ENCODE measurements around the gene LHFPL6.

Gene LHFPL6

DNA sequence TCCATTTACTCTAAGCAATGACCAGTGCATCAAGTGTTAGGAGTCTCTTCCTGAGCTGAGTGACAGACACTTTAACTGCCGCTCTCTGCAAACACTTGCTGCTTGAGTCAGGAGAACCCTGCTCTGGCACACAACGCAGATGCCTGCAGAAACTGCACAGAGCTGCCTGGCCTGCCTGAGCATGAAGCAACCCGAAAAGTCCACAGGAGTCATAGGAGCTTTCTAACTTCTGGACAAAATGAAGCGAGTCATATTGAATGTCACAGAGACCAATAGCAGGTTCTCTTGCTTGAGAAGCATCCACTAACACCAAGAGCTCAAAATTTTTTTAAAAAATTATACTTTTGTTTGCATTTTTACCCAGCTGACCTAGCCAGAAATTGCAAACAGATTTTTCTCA is 232.4 kb downstream of the LHFPL6 start:
- H3K27me3 ChIP-seq, result no peaks in the 10 kb centered on the region
- no peak overlapping the region for H3K27ac ChIP-seq
- no peaks in the 10 kb centered on the region for H3K4me1 ChIP-seq (ENCODE audit: control insufficient read depth in 1 of 2, insufficient read depth in 1 of 2, low read depth in 1 of 2, low read length in 1 of 2)
- H3K9me3 ChIP-seq, result no peaks in the 10 kb centered on the region
- H3K4me3 ChIP-seq (ENCODE audit: low read depth in 1 of 2, low read length in 1 of 2), result no peak overlapping the region
- no peaks in the 10 kb centered on the region for H3K36me3 ChIP-seq
- TF ChIP-seq, protein P1, sequence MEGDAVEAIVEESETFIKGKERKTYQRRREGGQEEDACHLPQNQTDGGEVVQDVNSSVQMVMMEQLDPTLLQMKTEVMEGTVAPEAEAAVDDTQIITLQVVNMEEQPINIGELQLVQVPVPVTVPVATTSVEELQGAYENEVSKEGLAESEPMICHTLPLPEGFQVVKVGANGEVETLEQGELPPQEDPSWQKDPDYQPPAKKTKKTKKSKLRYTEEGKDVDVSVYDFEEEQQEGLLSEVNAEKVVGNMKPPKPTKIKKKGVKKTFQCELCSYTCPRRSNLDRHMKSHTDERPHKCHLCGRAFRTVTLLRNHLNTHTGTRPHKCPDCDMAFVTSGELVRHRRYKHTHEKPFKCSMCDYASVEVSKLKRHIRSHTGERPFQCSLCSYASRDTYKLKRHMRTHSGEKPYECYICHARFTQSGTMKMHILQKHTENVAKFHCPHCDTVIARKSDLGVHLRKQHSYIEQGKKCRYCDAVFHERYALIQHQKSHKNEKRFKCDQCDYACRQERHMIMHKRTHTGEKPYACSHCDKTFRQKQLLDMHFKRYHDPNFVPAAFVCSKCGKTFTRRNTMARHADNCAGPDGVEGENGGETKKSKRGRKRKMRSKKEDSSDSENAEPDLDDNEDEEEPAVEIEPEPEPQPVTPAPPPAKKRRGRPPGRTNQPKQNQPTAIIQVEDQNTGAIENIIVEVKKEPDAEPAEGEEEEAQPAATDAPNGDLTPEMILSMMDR (IDR thresholded peaks at IDR 0.05), result no peak

DNA sequence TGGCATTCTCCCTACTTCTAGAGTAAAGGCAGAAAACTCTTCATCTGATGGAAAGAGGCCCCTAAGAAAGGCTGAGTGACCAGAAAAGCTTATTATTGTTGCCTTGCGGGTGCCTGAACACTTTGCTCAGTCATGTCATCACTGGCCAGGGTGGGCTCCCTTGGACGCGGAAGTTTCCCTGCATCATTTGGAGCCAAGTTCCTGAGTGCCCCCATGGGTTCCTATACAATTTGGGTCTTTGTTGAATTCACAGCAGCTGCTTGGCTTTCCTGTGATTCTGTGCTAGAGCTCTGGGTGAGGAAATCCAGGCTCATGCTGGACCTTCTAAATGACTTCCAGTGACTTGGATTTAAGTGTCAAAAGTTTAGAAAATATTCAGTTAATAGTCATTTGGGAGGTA is 232.9 kb downstream of the LHFPL6 start:
- no peaks in the 10 kb centered on the region for H3K27me3 ChIP-seq
- H3K9me3 ChIP-seq, result no peaks in the 10 kb centered on the region
- no peak overlapping the region for H3K27ac ChIP-seq
- no peak overlapping the region for H3K4me3 ChIP-seq (ENCODE audit: low read depth in 1 of 2, low read length in 1 of 2)
- TF ChIP-seq, protein P1 (IDR thresholded peaks at IDR 0.05), result no peak
- H3K4me1 ChIP-seq (ENCODE audit: control insufficient read depth in 1 of 2, insufficient read depth in 1 of 2, low read depth in 1 of 2, low read length in 1 of 2), result no peaks in the 10 kb centered on the region
- no peaks in the 10 kb centered on the region for H3K36me3 ChIP-seq

DNA sequence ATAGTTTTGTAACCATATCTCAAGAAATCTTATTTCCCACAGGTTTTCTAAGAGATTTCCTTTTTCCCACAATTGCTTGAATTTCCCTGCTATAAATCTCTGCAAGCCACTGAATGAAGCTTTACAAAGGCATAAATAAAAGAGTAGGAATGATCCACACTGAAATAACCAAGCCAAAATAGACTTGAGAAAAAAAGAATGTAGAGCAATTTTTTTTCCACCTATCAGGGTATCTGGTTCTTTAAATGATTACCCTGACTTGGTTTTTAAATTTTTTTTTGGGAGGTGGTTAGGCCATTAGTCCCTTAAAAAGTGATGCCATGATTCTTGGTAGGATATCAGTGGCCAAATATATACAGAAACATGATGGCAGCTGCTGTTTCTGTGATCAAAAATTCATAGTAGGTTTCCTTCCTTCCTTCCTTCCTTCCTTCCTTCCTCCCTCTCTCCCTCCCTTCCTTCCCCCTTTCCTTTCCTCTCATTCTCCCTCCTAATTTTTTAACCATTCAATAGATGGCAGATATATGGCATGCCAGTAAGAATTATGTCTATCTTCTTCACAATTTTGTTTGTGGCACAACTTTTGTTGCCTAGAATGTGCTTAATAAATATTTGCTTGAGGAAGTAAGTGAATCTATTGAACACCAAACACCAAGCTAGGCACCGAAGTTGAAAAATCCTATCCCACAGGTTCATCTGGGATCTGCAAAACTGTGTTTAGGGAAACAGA is 233.7 kb downstream of the LHFPL6 start:
- no peaks in the 10 kb centered on the region for H3K36me3 ChIP-seq
- H3K9me3 ChIP-seq, result no peaks in the 10 kb centered on the region
- TF ChIP-seq, protein P1 (IDR thresholded peaks at IDR 0.05), result no peak
- H3K4me3 ChIP-seq (ENCODE audit: low read depth in 1 of 2, low read length in 1 of 2), result no peak overlapping the region
- no peaks in the 10 kb centered on the region for H3K27me3 ChIP-seq
- H3K27ac ChIP-seq, result no peak overlapping the region
- H3K4me1 ChIP-seq (ENCODE audit: control insufficient read depth in 1 of 2, insufficient read depth in 1 of 2, low read depth in 1 of 2, low read length in 1 of 2), result no peaks in the 10 kb centered on the region

DNA sequence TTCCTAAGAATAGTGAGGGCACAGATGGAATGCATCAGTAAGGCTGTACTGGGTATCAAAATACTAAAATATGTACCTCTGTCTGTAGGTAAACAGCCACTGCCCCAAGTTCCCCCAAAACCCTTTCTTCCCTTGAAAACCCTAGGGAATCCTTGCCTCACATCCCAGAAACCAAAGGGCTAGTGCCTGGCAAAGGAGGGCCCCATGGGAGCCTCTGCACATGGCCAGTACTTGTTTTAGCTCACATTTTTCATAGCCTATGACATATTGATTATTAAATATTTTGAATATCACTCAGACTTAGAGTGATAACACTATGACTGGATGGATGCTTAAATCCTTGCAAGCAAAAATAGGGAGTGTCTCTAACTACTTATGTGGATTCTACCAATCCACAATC is 237.1 kb downstream of the LHFPL6 start:
- H3K27ac ChIP-seq, result no peak overlapping the region
- H3K27me3 ChIP-seq, result no peaks in the 10 kb centered on the region
- no peaks in the 10 kb centered on the region for H3K9me3 ChIP-seq
- no peak overlapping the region for H3K4me3 ChIP-seq (ENCODE audit: low read depth in 1 of 2, low read length in 1 of 2)
- H3K36me3 ChIP-seq, result no peaks in the 10 kb centered on the region
- TF ChIP-seq, protein P1 (IDR thresholded peaks at IDR 0.05), result no peak
- H3K4me1 ChIP-seq (ENCODE audit: control insufficient read depth in 1 of 2, insufficient read depth in 1 of 2, low read depth in 1 of 2, low read length in 1 of 2), result no peaks in the 10 kb centered on the region

DNA sequence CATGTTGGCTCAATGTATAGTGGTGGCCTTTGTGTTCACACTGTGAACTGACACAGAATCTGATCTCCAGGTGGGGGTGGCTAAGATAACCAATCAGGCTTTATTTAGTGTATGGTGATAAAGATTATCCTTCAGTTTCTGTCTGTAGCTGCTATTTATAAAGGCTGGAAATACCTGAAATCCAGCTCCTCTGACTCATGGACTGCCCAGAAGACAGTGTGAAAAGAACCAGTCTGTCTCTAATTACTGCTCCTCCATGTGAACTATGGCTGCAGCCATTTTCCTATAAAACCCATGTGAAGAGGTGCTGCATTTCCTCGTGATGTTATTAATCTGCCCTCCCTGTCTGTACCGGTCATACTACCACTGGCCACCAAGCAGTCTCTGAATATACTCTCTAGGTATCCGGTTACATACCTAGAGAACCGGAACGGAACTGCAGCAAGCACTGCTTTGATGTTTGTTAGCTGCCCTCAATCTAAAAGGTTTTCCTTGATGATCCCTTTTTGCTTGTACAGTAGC is 238.0 kb downstream of the LHFPL6 start:
- TF ChIP-seq, protein P1 (IDR thresholded peaks at IDR 0.05), result no peak
- Histone ChIP-seq H3K4me3 (ENCODE audit: low read depth in 1 of 2, low read length in 1 of 2) (no peak overlapping the region), H3K27ac (no peak overlapping the region), H3K27me3 (no peaks in the 10 kb centered on the region), H3K9me3 (no peaks in the 10 kb centered on the region), H3K4me1 (ENCODE audit: control insufficient read depth in 1 of 2, insufficient read depth in 1 of 2, low read depth in 1 of 2, low read length in 1 of 2) (no peaks in the 10 kb centered on the region), H3K36me3 (no peaks in the 10 kb centered on the region)
